Measurements from ENCODE around the gene ARHGEF26.

Gene ARHGEF26

GRCh38 chr3:154169796-154170110, 48.6 kb downstream of the ARHGEF26 start:
- H3K4me3 ChIP-seq (ENCODE audit: low read length), result no peak overlapping the region
- no peak for DNase-seq (ENCODE audit: low read depth)
- TF ChIP-seq CTCF (IDR thresholded peaks at IDR 0.05; ENCODE audit: insufficient read depth, low read depth, low read length, missing control alignments), result no peak

DNA sequence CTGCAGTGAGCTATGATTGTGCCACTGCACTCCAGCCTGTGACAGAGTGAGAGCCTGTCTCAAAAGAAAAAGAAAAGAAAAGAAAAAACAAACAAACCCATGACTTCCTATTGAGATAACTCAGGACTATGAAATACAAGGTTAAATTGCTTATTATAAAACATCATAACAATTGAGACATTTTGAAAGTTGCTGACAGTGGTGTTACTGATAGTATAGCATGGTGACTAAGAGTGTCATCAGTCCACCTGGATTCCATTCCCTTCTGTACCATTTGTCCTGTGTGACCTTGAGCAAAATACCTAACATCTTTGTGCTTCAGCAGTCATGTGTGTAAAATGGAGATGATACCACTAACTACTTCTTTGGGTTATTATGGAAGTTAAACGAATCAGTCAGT, 49.1 kb downstream of the ARHGEF26 start:
- no peak for TF ChIP-seq CTCF (IDR thresholded peaks at IDR 0.05; ENCODE audit: insufficient read depth, low read depth, low read length, missing control alignments)
- no peak overlapping the region for H3K4me3 ChIP-seq (ENCODE audit: low read length)
- no peak for DNase-seq (ENCODE audit: low read depth)

GRCh38 chr3:154175041-154175440, 53.9 kb downstream of the ARHGEF26 start:
- no peak overlapping the region for H3K4me3 ChIP-seq (ENCODE audit: low read length)
- no peak for TF ChIP-seq CTCF (IDR thresholded peaks at IDR 0.05; ENCODE audit: insufficient read depth, low read depth, low read length, missing control alignments)
- DNase-seq (ENCODE audit: low read depth), result no peak

DNA sequence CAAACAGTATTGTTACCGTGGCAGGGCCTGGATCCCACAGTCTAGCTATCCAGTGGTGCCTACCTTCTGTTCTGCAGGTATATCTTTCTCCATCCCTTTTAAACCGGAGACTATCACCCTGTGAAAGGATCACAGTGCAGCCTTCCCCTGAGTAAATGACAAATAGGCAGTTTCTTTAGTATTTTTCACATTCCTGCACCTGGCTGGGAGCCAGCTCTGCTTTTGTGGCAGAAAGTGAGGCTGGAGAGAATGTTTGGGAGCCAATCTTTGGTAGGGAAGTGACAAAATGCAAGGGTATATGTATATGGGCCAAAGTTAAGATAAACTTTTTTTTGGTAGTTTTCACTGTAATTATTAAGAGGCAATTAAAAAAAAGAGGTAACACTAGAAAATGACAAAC, 54.8 kb downstream of the ARHGEF26 start:
- no peak overlapping the region for H3K4me3 ChIP-seq (ENCODE audit: low read length)
- no peak for DNase-seq (ENCODE audit: low read depth)
- no peak for TF ChIP-seq CTCF (IDR thresholded peaks at IDR 0.05; ENCODE audit: insufficient read depth, low read depth, low read length, missing control alignments)

DNA sequence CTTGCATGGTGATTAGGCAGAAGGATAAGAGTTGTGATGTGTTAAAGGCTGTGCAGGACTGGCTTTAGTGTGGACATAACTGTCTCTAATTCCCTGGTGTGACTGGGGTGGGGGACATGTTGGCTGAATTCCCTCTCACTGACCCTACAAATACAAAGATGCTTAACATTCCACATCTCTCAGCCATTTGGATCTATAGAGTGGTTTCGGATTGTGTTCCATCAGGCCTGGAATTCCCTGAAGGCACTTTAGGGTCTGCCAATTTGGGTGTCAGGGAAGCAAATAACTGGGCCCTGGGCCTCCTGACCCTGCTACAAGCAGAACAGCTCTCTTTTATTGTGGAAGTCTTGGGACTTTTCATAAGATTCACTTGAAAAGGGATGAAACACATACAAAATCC, 56.2 kb downstream of the ARHGEF26 start:
- no peak for TF ChIP-seq CTCF (IDR thresholded peaks at IDR 0.05; ENCODE audit: insufficient read depth, low read depth, low read length, missing control alignments)
- DNase-seq (ENCODE audit: low read depth), result no peak
- H3K4me3 ChIP-seq (ENCODE audit: low read length), result no peak overlapping the region

GRCh38 chr3:154178172-154178571, 57.0 kb downstream of the ARHGEF26 start:
- TF ChIP-seq CTCF (IDR thresholded peaks at IDR 0.05; ENCODE audit: insufficient read depth, low read depth, low read length, missing control alignments), result no peak
- no peak for DNase-seq (ENCODE audit: low read depth)
- H3K4me3 ChIP-seq (ENCODE audit: low read length), result no peak overlapping the region

GRCh38 chr3:154180836-154181691, 59.9 kb downstream of the ARHGEF26 start:
- TF ChIP-seq CTCF (IDR thresholded peaks at IDR 0.05; ENCODE audit: insufficient read depth, low read depth, low read length, missing control alignments), result no peak

More at GRCh38 chr3:154180836-154181691, 59.9 kb downstream of the ARHGEF26 start:
- no peak overlapping the region for H3K4me3 ChIP-seq (ENCODE audit: low read length)
- DNase-seq (ENCODE audit: low read depth), result peak; percentile 63

Data from epithelial cell of esophagus (primary cell).